Measurements from ENCODE around the gene RNASE9.
A peak's percentile ranks its signal among the peaks of the same experiment; 100 is the strongest.
"Not testable (repeated sequence)": the region's sequence is repeated elsewhere in the genome, so short reads cannot be mapped to it uniquely, and the experiment has no call there.

Gene RNASE9

GRCh38 chr14:20560961-20561360, at the start of gene RNASE9:
RNASE9 (minus strand) TSS chr14:20561047.
- no peak for DNase-seq

- peak; percentile 65 for DNase-seq
Measured at GRCh38 chr14:20610002-20610765, 49.3 kb upstream of the RNASE9 start.

- peak; percentile 72 for DNase-seq
Measured at GRCh38 chr14:20609215-20610001, 48.6 kb upstream of the RNASE9 start.

- no peak for DNase-seq
Measured at GRCh38 chr14:20608383-20609110, 47.7 kb upstream of the RNASE9 start.

GRCh38 chr14:20607617-20608016, 46.8 kb upstream of the RNASE9 start:
- DNase-seq: no peak

GRCh38 chr14:20606902-20607242, 46.0 kb upstream of the RNASE9 start:
- no peak for DNase-seq

GRCh38 chr14:20606190-20606901, 45.5 kb upstream of the RNASE9 start:
- peak; percentile 22 for DNase-seq

GRCh38 chr14:20603813-20604690, 43.2 kb upstream of the RNASE9 start:
- no peak for DNase-seq

GRCh38 chr14:20602583-20602982, 41.7 kb upstream of the RNASE9 start:
- DNase-seq: no peak

- DNase-seq: no peak
Measured at GRCh38 chr14:20601522-20601921, 40.7 kb upstream of the RNASE9 start.

GRCh38 chr14:20597108-20597507, 36.3 kb upstream of the RNASE9 start:
- DNase-seq: no peak

GRCh38 chr14:20595726-20596125, 34.9 kb upstream of the RNASE9 start:
- not testable (repeated sequence) for DNase-seq

- DNase-seq: no peak
Measured at GRCh38 chr14:20592574-20592973, 31.7 kb upstream of the RNASE9 start.

GRCh38 chr14:20591235-20591634, 30.4 kb upstream of the RNASE9 start, which contains the start of gene RNASE12:
RNASE12 (minus strand) TSS chr14:20591376; CDS start chr14:20590723, 653 bp downstream.
- DNase-seq: no peak

GRCh38 chr14:20587489-20588154, 26.8 kb upstream of the RNASE9 start, which contains the start of gene RNASE11:
RNASE11 (minus strand) TSS chr14:20588001.
- no peak for DNase-seq

- no peak for DNase-seq
Measured at GRCh38 chr14:20583908-20584307, 23.1 kb upstream of the RNASE9 start.

- DNase-seq: no peak
Measured at GRCh38 chr14:20583142-20583541, 22.3 kb upstream of the RNASE9 start.

GRCh38 chr14:20580242-20580641, 19.4 kb upstream of the RNASE9 start:
- DNase-seq: no peak

GRCh38 chr14:20578784-20579502, 18.1 kb upstream of the RNASE9 start:
- DNase-seq: no peak

GRCh38 chr14:20578325-20578724, 17.5 kb upstream of the RNASE9 start:
- DNase-seq: no peak

All from DMS53 (cell line).